ENCODE measurements around the gene ACOD1. TPM values are rescaled to one million over a fixed set of nuclear protein-coding genes. Genes with fewer than 3 reads are reported as not detected.
A peak's percentile ranks its signal among the peaks of the same experiment; 100 is the strongest.
"Not testable (repeated sequence)": the region's sequence is repeated elsewhere in the genome, so short reads cannot be mapped to it uniquely, and the experiment has no call there.

Gene ACOD1
- not detected for total RNA-seq

GRCh38 chr13:76948149-76948548 lies at the start of gene ACOD1:
ACOD1 (plus strand) TSS chr13:76948511; CDS start chr13:76948559, 48 bp downstream.
- no peak for DNase-seq

- DNase-seq: not testable (repeated sequence)
These were observed 49.2 kb upstream of the ACOD1 start for GRCh38 chr13:76899066-76899465.

GRCh38 chr13:76903544-76904162 lies 44.7 kb upstream of the ACOD1 start:
- peak; percentile 86 for DNase-seq

GRCh38 chr13:76904507-76904906 lies 43.8 kb upstream of the ACOD1 start:
- no peak for DNase-seq

- no peak for DNase-seq
These were observed 35.8 kb upstream of the ACOD1 start for GRCh38 chr13:76912476-76912875.

- DNase-seq: no peak
These were observed 34.4 kb upstream of the ACOD1 start for GRCh38 chr13:76913898-76914297.

- DNase-seq: no peak
These were observed 31.2 kb upstream of the ACOD1 start for GRCh38 chr13:76917095-76917494.

GRCh38 chr13:76917755-76918481 lies 30.4 kb upstream of the ACOD1 start:
- not testable (repeated sequence) for DNase-seq

- no peak for DNase-seq
These were observed 26.8 kb upstream of the ACOD1 start for GRCh38 chr13:76921516-76921915.

GRCh38 chr13:76925115-76925514 lies 23.2 kb upstream of the ACOD1 start:
- DNase-seq: no peak

GRCh38 chr13:76927955-76928354 lies 20.4 kb upstream of the ACOD1 start:
- DNase-seq: no peak

- no peak for DNase-seq
These were observed 19.9 kb upstream of the ACOD1 start for GRCh38 chr13:76928456-76928855.

- no peak for DNase-seq
These were observed 19.0 kb upstream of the ACOD1 start for GRCh38 chr13:76929320-76929719.

- peak; percentile 19 for DNase-seq
These were observed 18.4 kb upstream of the ACOD1 start for GRCh38 chr13:76929851-76930374.

- DNase-seq: peak; percentile 93
These were observed 16.2 kb upstream of the ACOD1 start for GRCh38 chr13:76932076-76932475.

GRCh38 chr13:76934671-76935070 lies 13.6 kb upstream of the ACOD1 start:
- peak; percentile 37 for DNase-seq

- DNase-seq: peak; percentile 45
These were observed 11.5 kb upstream of the ACOD1 start for GRCh38 chr13:76936763-76937162.

GRCh38 chr13:76937281-76937820 lies 11.0 kb upstream of the ACOD1 start:
- DNase-seq: peak; percentile 88

GRCh38 chr13:76939215-76939614 lies 9.1 kb upstream of the ACOD1 start:
- no peak for DNase-seq

GRCh38 chr13:76942363-76942762 lies 5.9 kb upstream of the ACOD1 start:
- no peak for DNase-seq

- DNase-seq: no peak
These were observed 4.7 kb upstream of the ACOD1 start for GRCh38 chr13:76943646-76944045.

GRCh38 chr13:76944456-76944855 lies 3.9 kb upstream of the ACOD1 start:
- DNase-seq: no peak

GRCh38 chr13:76950101-76950500 lies 1.8 kb downstream of the ACOD1 start:
- DNase-seq: no peak

Data from tongue (tissue), 2 donors.